HG03103 (cell line): ENCODE data around the gene U2AF1L4.
"Not testable (repeated sequence)": the region's sequence is repeated elsewhere in the genome, so short reads cannot be mapped to it uniquely, and the experiment has no call there.

Experiments used
- ATAC-seq: cut with Tn5 transposase; IDR thresholded peaks from one replicate; pipeline ENCODE4 v1.9.1; 2021; ENCODE audit warnings: low read depth; ENCODE audit not compliant: unreplicated experiment

The U2AF1L4 gene

DNA sequence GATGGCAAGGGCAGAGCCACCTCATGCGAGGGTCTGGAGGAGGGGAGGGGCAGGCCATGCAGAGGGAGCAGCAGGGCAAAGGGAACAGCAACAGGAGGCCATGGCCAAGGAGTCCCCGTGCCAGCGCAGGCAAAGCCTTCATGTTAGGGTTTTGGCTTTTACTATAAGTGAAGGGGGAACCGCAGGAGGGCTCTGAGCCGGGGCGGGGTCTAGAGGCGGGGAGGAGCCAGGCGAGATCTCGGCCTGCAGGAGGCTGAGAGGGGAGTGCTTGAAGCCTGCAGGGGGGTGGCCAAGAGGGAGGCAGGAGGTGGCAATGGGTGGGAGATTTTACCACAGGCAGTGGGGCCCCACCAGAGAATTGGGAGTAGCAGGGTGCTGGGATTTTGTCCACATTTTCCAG, 36.4 kb upstream of the U2AF1L4 start:
- no peak for ATAC-seq

DNA sequence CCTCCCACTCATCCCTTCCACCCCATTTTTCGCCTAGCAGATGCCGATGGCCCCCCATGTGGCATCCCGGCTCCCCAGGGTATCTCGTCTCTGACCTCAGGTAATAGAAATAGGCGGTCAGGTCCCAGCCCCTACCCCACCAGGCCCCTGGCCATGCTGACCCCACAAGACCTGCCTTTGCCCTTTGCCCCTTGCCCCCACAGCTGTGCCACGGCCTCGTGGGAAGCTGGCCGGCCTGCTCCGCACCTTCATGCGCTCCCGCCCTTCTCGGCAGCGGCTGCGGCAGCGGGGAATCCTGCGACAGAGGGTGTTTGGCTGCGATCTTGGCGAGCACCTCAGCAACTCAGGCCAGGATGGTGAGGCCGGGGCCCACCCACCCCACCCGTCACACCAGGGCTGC, 35.5 kb upstream of the U2AF1L4 start:
- no peak for ATAC-seq

DNA sequence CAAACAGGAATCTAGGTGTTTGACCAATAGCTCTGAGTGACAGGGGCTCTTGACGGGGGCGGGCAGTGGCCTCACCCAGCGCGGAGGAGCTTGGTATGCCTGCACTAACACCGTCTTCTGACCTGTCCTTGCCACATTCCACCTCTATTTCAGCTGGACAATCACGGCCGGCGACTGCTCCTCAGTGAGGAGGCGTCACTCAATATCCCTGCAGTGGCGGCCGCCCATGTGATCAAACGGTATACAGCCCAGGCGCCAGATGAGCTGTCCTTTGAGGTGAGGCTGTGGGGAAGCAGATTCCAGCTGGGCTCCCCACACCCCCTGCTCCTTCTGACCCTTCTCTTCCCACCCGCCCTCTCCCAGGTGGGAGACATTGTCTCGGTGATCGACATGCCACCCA, 34.8 kb upstream of the U2AF1L4 start:
- ATAC-seq, result no peak

DNA sequence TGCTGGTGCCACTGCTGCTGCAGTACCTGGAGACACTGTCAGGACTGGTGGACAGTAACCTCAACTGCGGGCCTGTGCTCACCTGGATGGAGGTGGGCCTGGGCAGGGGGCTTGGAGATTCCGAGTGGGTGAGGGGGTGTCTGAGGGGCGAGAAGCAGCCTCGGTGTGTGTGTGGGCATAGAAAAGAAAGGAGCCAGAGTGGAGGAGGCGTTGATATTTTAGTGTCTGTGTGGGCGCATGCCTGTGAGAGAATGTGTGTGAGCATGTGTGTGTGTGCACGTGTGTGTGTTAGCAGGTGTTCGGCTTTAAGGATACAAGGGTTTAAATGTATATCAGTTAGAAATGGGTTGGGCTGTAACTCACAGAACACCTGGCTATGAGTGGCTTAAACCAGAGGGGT, 33.8 kb upstream of the U2AF1L4 start:
- ATAC-seq, result no peak

DNA sequence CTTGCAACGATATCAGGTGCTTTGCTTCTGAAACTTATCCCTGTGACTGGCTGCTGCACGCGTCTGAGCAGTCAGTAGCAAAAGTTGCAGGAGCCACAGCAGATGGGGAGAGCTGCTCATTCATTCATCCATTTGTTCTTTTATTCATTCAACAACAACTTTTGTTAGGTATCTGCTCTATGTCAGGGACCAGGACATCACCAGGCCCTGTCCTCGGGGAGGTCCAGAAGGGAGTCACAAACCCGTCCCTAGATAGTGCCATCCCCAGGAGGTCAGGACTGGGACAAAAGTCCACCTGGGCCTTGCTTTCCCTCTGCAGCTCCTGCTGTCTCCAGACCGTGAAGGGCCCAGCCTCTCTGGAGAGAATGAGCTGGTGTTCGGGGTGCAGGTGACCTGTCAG, 32.7 kb upstream of the U2AF1L4 start:
- ATAC-seq, result no peak

DNA sequence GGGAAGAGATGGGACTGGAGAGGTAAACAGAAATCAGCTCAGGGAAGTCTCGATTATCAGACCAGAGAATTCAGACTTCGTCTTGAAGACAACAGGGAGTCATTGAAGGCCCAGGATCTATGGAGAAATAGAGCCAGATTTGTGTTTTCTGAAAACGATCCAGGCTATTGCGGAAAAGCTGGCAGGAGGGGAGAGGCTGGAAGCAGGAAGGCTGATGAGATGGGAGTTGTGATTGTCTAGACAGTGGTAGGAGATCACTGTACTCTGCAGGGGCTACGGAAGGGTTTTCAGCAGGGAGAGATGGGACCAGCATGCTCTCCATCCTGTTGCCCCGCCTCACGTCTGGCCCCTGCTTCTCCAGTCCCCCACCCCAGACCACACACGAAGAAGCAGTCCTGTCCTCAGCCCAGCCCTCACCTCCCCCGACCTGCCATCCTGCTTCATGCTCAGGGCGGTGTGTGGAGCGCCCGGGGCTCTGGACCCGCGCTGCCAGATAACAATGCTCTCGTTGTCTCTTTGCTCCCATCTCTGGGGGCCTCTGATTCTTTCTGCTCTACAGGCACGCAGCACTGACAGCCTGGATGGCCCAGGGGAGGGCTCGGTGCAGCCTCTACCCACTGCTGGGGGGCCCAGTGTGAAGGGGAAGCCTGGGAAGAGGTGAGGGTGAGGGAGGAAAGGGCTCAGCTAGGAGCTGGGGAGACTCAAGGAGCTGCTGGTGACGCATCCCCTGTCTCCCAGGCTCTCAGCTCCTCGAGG, 32.0 kb upstream of the U2AF1L4 start:
- no peak for ATAC-seq

DNA sequence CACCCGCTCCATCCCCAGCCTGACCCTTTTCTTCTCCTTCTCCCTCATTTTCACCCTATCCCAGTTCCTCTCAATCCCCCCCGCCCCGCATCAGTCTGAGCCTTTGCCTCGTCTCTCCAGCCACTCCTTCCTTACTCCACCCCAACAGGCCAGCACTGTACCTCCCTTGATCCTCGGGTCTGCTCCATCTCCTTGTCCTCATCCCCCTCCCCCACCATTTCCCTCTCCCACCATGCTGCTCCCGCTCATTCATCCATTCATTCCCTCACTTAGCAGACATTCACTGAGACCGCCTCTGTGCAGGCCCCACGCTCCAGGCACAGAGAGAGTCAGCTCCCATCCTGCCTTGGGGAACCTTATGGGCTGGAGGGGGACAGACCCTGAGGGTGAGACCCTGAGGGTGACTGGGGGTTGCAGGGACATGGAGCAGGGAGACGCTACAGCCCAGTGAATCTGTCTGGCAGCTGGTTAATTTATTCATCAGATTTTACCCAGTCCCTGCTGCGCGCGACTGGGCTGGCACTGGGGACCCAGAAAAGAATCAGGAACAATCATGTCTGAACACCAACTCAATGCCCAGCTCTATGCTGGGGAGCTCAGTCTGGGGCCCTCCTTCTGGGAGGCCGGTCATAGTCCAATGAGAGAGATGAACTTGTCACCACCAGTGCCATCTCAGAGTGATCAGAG, 31.0 kb upstream of the U2AF1L4 start:
- no peak for ATAC-seq

DNA sequence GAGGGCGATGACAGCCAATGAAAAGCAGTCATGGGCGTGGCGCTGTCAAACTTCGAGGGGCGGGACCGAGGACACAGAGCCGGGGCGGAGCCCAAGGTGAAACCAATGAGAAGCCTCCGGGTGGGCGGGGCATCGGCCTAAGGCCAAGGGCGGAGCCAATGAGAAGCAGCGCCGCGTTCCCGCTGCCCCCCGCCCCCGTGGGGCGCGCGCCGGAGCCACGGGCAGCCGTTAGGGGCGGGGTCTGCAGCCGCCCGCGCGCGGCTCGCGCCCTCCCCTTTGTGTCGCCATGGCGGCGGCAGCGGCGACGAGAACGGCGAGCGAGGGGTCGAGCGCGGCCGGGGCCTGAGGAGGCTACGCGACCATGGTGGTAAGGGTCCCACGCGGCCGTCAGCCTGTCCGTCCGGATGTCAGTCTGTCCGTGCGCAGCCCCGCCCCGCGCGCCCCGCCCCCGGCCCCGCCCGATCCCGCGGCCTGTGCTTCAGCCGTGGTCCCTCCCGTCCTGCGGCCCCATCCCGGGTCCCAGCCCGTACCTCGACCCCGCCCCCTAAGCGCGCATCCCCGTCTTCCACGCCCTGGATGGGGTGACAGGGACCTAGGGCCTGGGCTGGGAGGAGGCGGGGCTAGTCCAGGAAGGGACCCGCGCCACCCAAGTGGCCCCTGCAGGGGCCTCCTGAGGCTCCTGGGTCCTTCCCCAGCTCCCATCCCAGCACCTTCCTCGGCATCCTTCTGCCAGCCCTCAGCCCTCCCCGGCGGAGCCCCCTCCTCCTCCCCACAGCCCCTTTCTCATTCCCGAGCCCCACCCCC, 30.3 kb upstream of the U2AF1L4 start, which contains the start of gene ARHGAP33:
ARHGAP33 (plus strand) TSS at position 267 of the 804 bp plus-strand sequence; CDS start at position 362, 95 bp downstream.
- peak; percentile 80 for ATAC-seq

DNA sequence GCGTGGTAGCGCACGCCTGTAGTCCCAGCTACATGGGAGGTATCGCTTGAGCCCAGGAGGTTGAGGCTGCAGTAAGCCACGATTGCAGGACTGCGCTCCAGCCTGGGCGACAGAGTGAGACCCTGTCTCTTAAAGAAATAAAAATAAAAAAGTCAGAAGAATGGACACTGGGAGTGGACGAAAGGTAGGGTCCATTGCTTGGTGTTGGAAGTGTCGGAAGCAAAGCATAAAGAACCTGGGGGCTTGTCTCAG, 29.8 kb upstream of the U2AF1L4 start:
- no peak for ATAC-seq

DNA sequence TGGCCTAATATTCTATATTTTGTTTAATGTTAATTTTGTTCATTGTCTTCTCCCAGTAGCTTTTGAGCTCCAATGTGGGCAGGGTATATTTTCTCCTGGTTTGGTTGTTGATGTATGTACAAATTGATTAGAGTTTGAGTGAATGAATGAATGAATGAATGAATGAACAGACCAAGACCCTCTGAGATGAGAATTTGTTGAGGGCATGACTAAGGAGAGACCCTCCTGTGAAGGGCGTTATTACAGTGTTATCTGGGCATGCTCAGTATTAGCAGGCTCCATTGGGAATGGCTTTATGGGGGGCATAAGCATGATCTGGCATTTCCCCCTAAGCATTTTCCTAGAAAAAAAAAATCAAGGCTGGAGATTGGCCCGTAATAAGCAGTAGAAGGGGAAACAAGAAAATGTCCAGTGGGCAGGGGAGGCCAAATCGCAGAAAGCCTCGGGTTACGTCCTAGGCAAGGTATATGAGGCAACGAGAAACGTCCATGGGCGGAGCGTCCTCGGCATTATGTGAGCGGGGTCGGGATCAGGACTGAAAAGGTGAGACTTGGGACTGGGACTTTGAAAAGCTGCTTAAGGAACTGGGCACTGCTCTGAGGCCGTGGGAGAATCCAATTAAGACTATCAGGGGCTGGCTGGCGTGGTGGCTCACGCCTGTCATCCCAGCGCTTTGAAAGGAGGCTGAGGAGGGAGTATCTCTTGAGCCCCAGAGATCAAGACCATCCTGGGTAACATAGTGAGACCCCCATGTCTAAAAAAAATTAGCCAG, 29.2 kb upstream of the U2AF1L4 start:
- ATAC-seq, result no peak

DNA sequence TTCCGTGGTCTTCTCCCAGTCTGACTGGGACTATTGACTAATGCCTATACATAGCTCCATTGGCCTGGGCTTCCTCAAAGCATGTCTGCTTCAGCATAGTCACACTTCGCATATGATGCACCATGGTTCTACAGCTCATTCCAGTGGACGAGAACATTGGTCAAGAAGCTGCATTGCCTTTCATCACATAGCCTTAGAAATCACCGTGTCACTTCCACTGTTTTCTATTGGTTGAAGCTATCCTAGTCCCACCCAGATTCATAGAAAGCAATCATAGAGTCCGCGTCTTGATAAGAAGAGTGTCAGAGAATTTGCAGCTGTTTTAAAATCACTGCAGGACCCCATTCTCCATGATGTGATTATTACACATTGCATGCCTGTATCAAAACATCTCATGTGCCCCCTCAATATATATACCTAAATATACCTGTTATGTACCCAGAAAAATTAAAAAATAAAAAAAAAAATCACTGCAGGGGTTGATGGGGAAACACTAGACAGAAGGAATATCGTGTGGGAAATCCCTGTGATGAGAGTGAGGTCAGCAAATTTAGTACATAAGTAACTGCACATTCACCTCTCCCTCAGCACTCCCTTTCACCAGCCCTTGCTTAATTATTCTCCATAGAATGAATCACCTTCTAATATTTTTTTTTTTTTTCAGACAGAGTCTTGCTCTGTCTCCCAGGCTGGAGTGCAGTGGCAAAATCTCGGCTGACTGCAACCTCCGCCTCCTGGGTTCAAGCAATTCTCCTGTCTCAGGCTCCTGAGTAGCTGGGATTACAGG, 28.0 kb upstream of the U2AF1L4 start:
- no peak for ATAC-seq

DNA sequence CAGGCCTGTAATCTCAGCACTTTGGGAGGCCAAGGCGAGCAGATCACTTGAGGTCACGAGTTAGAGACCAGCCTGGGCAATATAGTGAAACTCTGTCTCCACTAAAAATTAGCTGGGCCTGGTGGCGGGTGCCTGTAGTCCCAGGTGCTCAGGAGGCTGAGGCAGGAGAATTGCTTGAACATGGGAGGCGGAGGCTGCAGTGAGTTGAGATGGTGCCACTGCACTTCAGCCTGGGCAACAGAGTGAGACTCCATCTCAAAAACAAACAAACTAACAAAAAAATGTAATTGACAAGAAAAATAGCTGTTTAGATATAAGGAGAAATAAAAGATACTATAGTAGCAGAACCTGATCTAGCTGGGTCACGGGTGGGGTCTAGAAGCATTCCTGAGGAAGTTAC, 27.1 kb upstream of the U2AF1L4 start:
- ATAC-seq, result not testable (repeated sequence)

DNA sequence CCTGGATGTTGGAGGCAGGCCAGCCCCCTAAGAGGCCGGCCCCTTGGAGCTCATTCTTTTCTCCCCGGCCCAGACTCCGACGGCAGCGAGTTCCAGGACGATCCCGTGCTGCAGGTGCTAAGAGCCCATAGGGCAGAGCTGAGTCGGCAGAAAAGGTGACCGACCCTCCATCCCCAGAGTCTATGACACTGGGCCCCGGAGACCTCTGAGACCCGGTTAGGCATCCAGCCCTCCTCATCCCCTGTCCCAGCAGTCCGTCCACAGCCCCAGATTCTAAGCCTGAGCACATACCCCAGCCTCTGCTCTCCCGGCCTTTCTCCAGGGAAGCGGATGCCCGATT, 22.8 kb upstream of the U2AF1L4 start:
- ATAC-seq, result no peak

DNA sequence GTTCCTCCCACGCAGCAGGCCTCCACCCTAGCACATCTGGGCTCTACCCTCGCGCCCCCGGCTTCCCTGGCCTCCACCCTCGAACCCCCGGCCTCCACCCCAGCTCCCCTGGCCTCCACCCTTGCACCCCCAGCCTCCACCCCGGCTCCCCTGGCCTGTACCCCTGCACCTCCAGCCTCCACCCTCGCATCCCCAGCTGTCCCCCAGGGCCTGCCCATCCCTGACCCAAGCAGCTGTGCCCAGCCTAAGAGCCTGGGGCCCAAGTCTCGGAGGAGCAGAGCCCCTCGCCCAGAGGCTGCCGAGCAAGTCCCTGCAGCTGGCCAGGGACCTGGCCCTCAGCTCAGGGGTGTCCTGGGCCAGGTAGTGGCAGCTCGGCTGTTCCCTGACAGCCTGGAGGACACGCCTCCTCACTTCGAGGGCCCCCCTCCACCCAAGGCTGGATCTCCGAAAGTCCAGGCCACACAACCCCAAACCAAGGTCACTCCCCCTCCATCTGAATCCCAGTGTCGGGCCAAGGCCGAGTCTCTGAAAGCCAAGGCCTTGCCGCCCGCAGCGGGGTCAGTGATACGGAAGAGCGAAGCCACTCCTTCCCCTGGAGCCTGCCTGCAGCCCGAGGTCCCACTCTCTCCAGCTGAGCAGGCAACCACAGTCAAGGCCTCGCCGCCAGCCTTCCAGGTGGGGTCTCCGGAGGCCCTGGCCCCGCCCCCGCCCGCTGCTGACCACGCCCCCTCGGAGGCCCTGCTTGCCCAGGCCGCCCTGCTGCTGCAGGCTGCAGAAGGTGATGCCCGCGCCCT, 22.3 kb upstream of the U2AF1L4 start:
- ATAC-seq, result no peak

DNA sequence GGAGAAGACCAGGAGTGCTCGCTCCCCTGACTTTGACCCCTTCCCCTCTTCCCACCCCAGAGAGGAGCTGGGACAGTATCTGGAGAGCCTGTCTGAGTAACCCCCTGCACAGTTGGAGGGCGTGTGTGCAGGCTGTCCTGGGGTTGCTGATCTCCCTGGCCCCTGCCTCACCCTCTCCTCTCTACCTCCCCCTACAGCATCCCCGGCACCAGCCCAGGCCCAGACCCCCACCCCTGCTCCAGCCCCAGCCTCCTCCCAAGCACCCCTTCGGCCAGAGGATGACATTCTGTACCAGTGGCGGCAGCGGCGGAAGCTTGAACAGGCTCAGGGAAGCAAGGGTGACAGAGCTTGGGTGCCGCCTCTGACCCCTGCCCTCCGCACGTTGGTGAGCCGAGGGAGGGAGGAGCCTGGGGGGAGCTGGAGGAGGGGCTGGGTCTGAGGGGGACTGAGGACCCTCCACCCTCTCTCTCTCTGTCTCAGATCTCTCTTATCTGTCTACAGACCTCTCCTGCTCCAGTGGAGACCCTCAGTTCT, 21.4 kb upstream of the U2AF1L4 start:
- no peak for ATAC-seq

DNA sequence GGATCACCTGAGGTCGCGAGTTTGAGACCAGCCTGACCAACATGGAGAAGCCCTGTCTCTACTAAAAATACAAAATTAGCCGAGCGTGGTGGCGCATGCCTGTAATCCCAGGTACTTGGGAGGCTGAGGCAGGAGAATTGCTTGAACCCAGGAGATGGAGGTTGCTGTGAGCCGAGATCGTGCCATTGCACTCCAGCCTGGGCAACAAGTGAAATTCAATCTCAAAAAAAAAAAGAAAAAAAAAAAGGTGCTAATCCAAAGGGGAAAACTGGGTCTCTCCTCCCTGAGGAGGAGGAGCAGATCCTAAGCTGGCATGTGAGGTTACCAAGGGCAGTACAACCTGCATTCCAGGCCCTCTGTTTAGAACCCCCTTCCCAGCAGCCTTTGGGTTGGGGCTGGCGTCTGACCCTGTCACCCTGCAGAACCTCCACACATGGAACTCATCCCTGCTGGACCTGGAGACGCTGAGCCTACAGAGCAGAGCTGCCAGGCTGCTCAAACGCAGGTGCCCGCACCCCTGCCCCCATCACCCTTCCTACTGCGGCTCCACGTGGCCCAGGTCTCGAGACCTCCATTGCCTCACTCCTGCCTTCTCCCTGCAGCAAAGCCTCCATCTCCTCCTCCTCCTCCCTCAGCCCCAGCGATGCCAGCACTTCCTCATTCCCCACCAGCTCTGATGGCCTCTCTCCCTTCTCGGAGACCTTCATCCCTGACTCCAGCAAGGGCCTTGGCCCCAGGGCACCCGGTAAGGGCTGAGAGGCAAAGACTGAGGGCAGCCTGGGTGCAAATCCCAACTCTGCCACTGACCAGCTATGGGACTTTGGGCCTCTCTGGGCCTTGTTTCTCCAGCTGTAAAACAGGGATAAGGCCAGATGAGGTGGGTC, 19.5 kb upstream of the U2AF1L4 start:
- no peak for ATAC-seq

DNA sequence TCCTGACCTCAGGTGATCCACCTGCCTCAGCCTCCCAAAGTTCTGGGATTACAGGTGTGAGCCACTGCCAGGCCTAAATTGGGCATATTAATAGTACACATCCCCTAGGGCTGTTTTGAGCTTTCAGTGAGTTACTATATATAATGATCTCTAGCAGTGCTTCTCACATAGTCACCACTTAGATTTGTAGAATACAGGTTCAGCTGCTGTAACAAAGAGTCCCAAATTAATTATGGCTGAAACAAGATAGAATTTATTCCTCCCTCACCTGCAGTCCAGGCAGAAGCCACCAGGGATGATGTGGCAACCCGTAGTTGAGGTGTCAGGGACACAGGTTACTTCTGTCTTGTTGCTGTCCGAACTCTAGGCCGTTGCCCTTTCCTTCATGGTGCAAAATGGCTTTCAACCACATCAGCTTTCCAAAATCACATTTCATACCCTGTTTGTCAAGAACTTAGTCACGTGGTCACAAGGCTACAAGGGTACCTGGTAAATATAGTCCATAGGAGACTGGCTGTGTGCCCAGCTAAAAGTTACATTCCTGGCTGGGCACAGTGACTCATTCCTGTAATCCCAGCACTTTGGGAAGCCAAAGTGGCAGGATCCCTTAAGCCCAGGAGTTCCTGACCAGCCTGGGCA, 15.6 kb upstream of the U2AF1L4 start:
- no peak for ATAC-seq

DNA sequence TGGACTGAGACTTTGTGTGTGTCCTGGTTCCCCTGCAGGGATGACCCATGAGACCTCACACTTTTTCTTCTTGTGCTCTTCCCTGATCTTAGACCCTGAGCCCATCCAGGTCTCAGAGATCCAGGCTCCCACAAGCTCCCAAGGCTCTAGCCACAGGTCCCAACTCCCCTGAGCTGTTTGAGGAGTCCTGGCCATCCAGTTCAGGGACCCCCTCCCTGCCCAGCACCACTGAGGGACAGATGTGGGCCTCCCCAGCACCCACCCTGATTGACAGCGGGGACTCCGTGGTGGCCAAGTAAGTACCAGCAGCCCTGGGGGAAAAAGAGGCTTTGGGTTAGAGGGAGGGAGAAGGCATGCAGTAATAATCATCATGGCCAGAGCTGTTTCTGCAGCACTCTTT, 14.5 kb upstream of the U2AF1L4 start:
- ATAC-seq, result no peak
